Loucy (cell line): ENCODE results near the gene GPN2.

Source experiments
- H2AFZ ChIP-seq: fragments of 200-600 bp; sonication (generic); 2 replicates; pipeline ENCODE4 v1.6.0; 2016; ENCODE audit warnings: antibody characterized with exemption, mild to moderate bottlenecking, low read length, moderate library complexity
- H3F3A ChIP-seq: fragments of 200-600 bp; 2 replicates; pipeline ENCODE4 v1.6.0; 2016; ENCODE audit warnings: antibody characterized with exemption, low read depth, mild to moderate bottlenecking
- H3K27me3 ChIP-seq: fragments of 200-600 bp; sonication (generic); 2 replicates; pipeline ENCODE4 v1.6.1; 2014; ENCODE audit warnings: low read length, mild to moderate bottlenecking; ENCODE audit not compliant: insufficient read depth, poor library complexity, severe bottlenecking
- H3K36me3 ChIP-seq: fragments of 200-600 bp; sonication (generic); 2 replicates; pipeline ENCODE4 v1.6.1; 2016; ENCODE audit warnings: low read length; ENCODE audit not compliant: insufficient read depth
- H3K4me1 ChIP-seq: fragments of 200-600 bp; sonication (generic); 2 replicates; pipeline ENCODE4 v1.5.1; 2014; ENCODE audit warnings: low read length, mild to moderate bottlenecking; ENCODE audit not compliant: insufficient read depth, poor library complexity, severe bottlenecking
- H3K4me2 ChIP-seq: fragments of 200-600 bp; sonication (generic); 2 replicates; pipeline ENCODE4 v1.6.0; 2014; ENCODE audit warnings: antibody characterized with exemption, low read length, low read depth, mild to moderate bottlenecking; ENCODE audit not compliant: poor library complexity, severe bottlenecking
- H3K4me3 ChIP-seq: fragments of 200-600 bp; sonication (generic); 2 replicates; pipeline ENCODE4 v1.5.1; 2014; ENCODE audit warnings: low read length, mild to moderate bottlenecking, mixed read lengths; ENCODE audit not compliant: poor library complexity, severe bottlenecking
- H3K79me2 ChIP-seq: fragments of 200-600 bp; sonication (generic); 2 replicates; pipeline ENCODE4 v1.6.1; 2014; ENCODE audit warnings: low read length; ENCODE audit not compliant: insufficient read depth
- H3K9ac ChIP-seq: fragments of 200-600 bp; sonication (generic); 2 replicates; pipeline ENCODE4 v1.6.0; 2014; ENCODE audit warnings: mild to moderate bottlenecking, low read depth, low read length, moderate library complexity; ENCODE audit not compliant: poor library complexity, severe bottlenecking
- H3K9me2 ChIP-seq: fragments of 200-600 bp; sonication (generic); replicated peaks from 2 replicates; pipeline ENCODE4 v1.6.1; 2016; ENCODE audit warnings: low read depth, low read length, mixed read lengths
- H3K9me3 ChIP-seq: fragments of 200-600 bp; sonication (generic); 2 replicates; pipeline ENCODE4 v1.6.1; 2014; ENCODE audit warnings: mild to moderate bottlenecking, antibody characterized with exemption, low read length, low read depth; ENCODE audit not compliant: insufficient read depth
- H4K20me1 ChIP-seq: fragments of 200-600 bp; sonication (generic); 2 replicates; pipeline ENCODE4 v1.6.0; 2014; ENCODE audit warnings: antibody characterized with exemption, low read length, mild to moderate bottlenecking; ENCODE audit not compliant: insufficient read depth, poor library complexity, severe bottlenecking
- CTCF ChIP-seq: fragments of 200-600 bp; sonication (generic); conservative IDR thresholded peaks from 2 replicates; pipeline ENCODE4 v1.5.1; 2014; ENCODE audit warnings: mild to moderate bottlenecking, antibody characterized with exemption, low read length
- EZH2phosphoT487 ChIP-seq: fragments of 200-600 bp; IDR thresholded peaks from 2 replicates; pipeline ENCODE4 v1.6.1; 2018; ENCODE audit warnings: antibody characterized with exemption, mild to moderate bottlenecking, moderate library complexity, borderline replicate concordance

Gene GPN2

GRCh38 chr1:26913389-26913753 is 23.3 kb upstream of the GPN2 start:
- Histone ChIP-seq H3K9me2 (no peaks in the 10 kb centered on the region), H3K9ac (no peak overlapping the region), H3K36me3 (no peaks in the 10 kb centered on the region), H3K79me2 (no peaks in the 10 kb centered on the region), H3K27me3 (no peaks in the 10 kb centered on the region), H3K4me2 (no peak overlapping the region), H3F3A (no peaks in the 10 kb centered on the region), H3K9me3 (no peaks in the 10 kb centered on the region), H3K4me3 (no peak overlapping the region), H2AFZ (no peak overlapping the region), H4K20me1 (no peaks in the 10 kb centered on the region), H3K4me1 (no peaks in the 10 kb centered on the region)
- TF ChIP-seq CTCF (no peak), EZH2phosphoT487 (no peak)

- H3F3A ChIP-seq: no peaks in the 10 kb centered on the region
- no peak for TF ChIP-seq EZH2phosphoT487
- TF ChIP-seq CTCF: no peak
- H4K20me1 ChIP-seq: no peaks in the 10 kb centered on the region
- no peaks in the 10 kb centered on the region for H3K9me3 ChIP-seq
- no peaks in the 10 kb centered on the region for H3K4me1 ChIP-seq
- no peak overlapping the region for H3K4me2 ChIP-seq
- H3K4me3 ChIP-seq: no peak overlapping the region
- no peak overlapping the region for H3K9ac ChIP-seq
- no peaks in the 10 kb centered on the region for H3K79me2 ChIP-seq
- H2AFZ ChIP-seq: no peak overlapping the region
- no peaks in the 10 kb centered on the region for H3K9me2 ChIP-seq
- no peaks in the 10 kb centered on the region for H3K27me3 ChIP-seq
- no peaks in the 10 kb centered on the region for H3K36me3 ChIP-seq
Observed at GRCh38 chr1:26912147-26912490, 22.0 kb upstream of the GPN2 start.

- H3K79me2 ChIP-seq: no peaks in the 10 kb centered on the region
- no peaks in the 10 kb centered on the region for H3K9me2 ChIP-seq
- H4K20me1 ChIP-seq: no peaks in the 10 kb centered on the region
- no peak for TF ChIP-seq EZH2phosphoT487
- no peak overlapping the region for H3K9ac ChIP-seq
- no peaks in the 10 kb centered on the region for H3F3A ChIP-seq
- H3K4me1 ChIP-seq: no peaks in the 10 kb centered on the region
- no peak overlapping the region for H3K4me3 ChIP-seq
- no peaks in the 10 kb centered on the region for H3K9me3 ChIP-seq
- H3K36me3 ChIP-seq: no peaks in the 10 kb centered on the region
- no peak overlapping the region for H3K4me2 ChIP-seq
- H3K27me3 ChIP-seq: no peaks in the 10 kb centered on the region
- no peak overlapping the region for H2AFZ ChIP-seq
Observed at GRCh38 chr1:26911399-26912146, 21.5 kb upstream of the GPN2 start.
